ENCODE measurements around the gene CAPN10.

DNA sequence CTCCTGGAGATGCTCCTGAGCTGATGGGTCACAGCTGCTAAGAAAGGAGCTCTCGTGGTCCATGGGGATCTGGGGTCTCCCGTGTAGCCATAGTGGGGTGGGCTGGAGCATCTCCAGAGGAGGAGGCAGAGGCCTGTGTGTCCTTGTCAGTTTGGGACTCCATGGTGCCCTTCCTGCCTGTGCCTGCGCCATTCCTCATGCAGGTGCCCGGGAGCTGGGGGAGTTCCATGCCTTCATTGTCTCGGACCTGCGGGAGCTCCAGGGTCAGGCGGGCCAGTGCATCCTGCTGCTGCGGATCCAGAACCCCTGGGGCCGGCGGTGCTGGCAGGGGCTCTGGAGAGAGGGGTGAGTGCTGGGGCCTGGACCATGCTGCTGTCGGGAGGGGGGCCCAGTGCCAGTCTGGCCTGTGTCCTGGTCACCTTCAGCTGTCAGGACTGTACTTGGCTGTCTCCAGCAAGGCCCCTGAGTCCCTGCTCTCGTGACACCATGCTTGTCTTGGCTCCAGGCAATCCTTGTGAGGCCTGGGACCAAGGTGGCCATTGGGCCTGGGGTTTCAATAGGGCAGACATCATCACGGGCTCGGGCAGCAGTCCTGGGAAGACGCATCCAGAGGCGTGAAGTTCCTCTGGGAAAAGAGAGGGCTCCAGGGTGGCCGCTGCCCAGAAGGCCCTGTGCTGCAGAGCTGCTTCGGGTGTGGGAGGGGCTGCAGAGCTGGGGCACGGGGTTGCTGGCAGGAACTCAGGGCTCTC lies 7.3 kb downstream of the CAPN10 start:
- TF ChIP-seq, protein P1, sequence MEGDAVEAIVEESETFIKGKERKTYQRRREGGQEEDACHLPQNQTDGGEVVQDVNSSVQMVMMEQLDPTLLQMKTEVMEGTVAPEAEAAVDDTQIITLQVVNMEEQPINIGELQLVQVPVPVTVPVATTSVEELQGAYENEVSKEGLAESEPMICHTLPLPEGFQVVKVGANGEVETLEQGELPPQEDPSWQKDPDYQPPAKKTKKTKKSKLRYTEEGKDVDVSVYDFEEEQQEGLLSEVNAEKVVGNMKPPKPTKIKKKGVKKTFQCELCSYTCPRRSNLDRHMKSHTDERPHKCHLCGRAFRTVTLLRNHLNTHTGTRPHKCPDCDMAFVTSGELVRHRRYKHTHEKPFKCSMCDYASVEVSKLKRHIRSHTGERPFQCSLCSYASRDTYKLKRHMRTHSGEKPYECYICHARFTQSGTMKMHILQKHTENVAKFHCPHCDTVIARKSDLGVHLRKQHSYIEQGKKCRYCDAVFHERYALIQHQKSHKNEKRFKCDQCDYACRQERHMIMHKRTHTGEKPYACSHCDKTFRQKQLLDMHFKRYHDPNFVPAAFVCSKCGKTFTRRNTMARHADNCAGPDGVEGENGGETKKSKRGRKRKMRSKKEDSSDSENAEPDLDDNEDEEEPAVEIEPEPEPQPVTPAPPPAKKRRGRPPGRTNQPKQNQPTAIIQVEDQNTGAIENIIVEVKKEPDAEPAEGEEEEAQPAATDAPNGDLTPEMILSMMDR (IDR thresholded peaks at IDR 0.05) = no peak
- no peak for TF ChIP-seq POLR2A (IDR thresholded peaks at IDR 0.05)
